ENCODE results near the gene PHTF1.

GRCh38 chr1:113648478-113648877 is 110.8 kb downstream of the PHTF1 start:
- TF ChIP-seq, protein P1, sequence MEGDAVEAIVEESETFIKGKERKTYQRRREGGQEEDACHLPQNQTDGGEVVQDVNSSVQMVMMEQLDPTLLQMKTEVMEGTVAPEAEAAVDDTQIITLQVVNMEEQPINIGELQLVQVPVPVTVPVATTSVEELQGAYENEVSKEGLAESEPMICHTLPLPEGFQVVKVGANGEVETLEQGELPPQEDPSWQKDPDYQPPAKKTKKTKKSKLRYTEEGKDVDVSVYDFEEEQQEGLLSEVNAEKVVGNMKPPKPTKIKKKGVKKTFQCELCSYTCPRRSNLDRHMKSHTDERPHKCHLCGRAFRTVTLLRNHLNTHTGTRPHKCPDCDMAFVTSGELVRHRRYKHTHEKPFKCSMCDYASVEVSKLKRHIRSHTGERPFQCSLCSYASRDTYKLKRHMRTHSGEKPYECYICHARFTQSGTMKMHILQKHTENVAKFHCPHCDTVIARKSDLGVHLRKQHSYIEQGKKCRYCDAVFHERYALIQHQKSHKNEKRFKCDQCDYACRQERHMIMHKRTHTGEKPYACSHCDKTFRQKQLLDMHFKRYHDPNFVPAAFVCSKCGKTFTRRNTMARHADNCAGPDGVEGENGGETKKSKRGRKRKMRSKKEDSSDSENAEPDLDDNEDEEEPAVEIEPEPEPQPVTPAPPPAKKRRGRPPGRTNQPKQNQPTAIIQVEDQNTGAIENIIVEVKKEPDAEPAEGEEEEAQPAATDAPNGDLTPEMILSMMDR (IDR thresholded peaks at IDR 0.05): no peak
- no peak for TF ChIP-seq EP300 (IDR thresholded peaks at IDR 0.05)
